AG04449 (cell line): Measurements from ENCODE around the gene FOXD2.

ENCODE experiments used
- CTCF ChIA-PET: fragments of 350-600 bp; formaldehyde crosslinking; extraction: SDS; loops from one replicate; lab custom pipeline; 2021; ENCODE audit warnings: antibody characterized with exemption; lab: Yijun Ruan, JAX
- POLR2A ChIA-PET: fragments of 400-600, 350-600 bp; formaldehyde crosslinking; extraction: SDS; loops from one replicate; lab custom pipeline; 2020; ENCODE audit warnings: antibody characterized with exemption, inconsistent platforms; lab: Yijun Ruan, JAX
- DNase-seq: peaks from one replicate; pipeline ENCODE4 v3.0.0-alpha.2; 2010; ENCODE audit warnings: low read depth, low spot score
- H3K4me3 ChIP-seq: 2 replicates; pipeline ENCODE4 v1.5.1; 2011; ENCODE audit warnings: low read depth, mild to moderate bottlenecking, control low read depth, low read length
- TF ChIP-seq, protein P1 (sequence below): IDR thresholded peaks from one replicate; pipeline ENCODE4 v1.5.1; 2011; ENCODE audit warnings: mild to moderate bottlenecking, moderate library complexity, low read length, control low read depth, inconsistent platforms; ENCODE audit not compliant: insufficient read depth; ENCODE audit errors: missing control alignments

Gene FOXD2

GRCh38 chr1:47434051-47434842 is 3.6 kb upstream of the FOXD2 start:
- H3K4me3 ChIP-seq = peak overlapping the region; percentile 12; the same call in 1 of the 2 replicates
- ChIA-PET POLR2A (no interaction called here), CTCF (interaction anchor here (0.7 to 22.8 kb wide), 17 partner anchors 8 to 291 kb away, joined by 3 to 535 read pairs (median 21); no protein-coding TSS in a partner anchor)
- DNase-seq = no peak
- TF ChIP-seq, protein P1, sequence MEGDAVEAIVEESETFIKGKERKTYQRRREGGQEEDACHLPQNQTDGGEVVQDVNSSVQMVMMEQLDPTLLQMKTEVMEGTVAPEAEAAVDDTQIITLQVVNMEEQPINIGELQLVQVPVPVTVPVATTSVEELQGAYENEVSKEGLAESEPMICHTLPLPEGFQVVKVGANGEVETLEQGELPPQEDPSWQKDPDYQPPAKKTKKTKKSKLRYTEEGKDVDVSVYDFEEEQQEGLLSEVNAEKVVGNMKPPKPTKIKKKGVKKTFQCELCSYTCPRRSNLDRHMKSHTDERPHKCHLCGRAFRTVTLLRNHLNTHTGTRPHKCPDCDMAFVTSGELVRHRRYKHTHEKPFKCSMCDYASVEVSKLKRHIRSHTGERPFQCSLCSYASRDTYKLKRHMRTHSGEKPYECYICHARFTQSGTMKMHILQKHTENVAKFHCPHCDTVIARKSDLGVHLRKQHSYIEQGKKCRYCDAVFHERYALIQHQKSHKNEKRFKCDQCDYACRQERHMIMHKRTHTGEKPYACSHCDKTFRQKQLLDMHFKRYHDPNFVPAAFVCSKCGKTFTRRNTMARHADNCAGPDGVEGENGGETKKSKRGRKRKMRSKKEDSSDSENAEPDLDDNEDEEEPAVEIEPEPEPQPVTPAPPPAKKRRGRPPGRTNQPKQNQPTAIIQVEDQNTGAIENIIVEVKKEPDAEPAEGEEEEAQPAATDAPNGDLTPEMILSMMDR = no peak

DNA sequence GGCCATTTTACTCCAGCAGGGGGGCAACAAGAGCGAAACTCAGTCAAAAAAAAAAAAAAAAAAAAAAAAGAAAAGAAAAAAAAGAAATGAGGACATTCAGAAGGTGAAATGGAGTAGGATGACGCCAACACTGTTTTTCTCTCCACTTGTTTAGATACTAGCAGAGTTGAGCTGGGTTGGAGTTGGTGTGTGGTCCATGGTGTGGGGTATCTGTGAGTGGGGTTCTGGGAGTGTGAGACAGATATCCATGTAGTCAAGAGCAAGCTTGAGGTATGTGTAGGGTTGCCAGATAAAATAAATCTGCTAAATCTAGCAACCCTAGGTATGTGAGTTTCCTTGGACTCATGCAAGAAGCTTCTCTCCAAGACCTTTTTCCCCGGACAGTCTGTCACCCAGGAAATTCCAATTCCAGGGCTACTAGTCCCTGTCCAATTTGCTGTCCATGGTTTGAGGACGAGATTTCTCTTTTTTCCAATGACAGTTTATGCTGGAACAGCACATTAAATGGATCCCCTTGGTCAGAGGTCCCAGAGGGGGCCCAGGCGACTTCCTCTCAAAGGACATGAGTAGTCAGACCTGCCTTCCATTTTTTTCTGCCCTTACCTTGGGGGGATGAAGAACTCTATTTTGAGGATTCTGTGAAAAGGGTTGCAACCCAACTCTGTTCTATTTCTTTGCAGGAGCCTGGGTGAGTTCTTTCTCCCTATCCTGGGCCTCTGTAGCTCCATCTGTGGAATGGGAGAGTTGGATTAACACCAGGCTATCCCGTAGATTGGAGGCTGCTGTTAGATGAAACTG is 2.1 kb upstream of the FOXD2 start:
- DNase-seq = no peak
- ChIA-PET CTCF (interaction anchor here (0.7 to 22.8 kb wide), 23 partner anchors 9 to 300 kb away, joined by 3 to 535 read pairs (median 6); no protein-coding TSS in a partner anchor), POLR2A (interaction anchor here (0.7 kb wide), 1 partner anchor 280 kb away, joined by 3 read pairs; no protein-coding TSS in a partner anchor)
- no peak overlapping the region for H3K4me3 ChIP-seq
- TF ChIP-seq, protein P1 = no peak

DNA sequence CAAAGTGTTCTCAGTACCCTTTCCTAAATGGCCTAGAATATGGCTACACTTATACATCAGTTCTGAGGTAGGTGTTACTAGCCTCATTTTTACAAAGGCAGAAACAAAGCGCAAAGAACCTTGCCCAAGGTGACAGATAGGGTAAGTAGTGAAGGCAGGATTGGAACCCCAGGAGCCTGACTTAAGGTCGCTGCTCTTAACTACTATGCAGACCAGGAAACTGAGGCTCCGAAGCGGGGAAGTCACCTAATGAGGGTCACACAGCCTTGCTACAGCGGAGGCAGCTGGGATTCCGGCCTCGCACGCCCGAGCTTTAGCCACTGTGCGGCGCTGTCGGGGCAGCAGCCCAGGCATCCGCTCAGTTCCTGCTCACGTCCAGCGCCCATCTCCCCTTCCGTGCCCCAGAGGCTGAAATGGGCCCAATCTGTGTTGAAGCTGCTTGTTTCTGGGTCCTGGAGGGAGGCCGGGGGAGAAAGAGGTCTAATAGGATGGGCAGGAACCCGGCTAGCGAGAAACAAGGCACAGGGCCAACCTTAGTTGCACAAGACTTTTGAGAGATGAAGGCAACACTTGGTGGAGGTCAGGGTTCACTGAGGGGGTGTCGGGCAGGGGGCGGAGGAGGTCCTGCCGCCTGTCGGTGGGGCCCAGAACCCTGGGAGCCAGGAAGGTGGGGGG is 1.4 kb upstream of the FOXD2 start:
- H3K4me3 ChIP-seq = peak overlapping the region; percentile 79
- TF ChIP-seq, protein P1 = peak; percentile 100
- POLR2A ChIA-PET = no interaction called here
- no peak for DNase-seq
- CTCF ChIA-PET = interaction anchor here (0.8 to 22.8 kb wide), 22 partner anchors 10 to 299 kb away, joined by 3 to 535 read pairs (median 7); no protein-coding TSS in a partner anchor

- CTCF ChIA-PET = interaction anchor here (0.7 to 22.8 kb wide), 40 partner anchors 11 to 546 kb away, joined by 3 to 535 read pairs (median 5); no protein-coding TSS in a partner anchor
- DNase-seq = no peak
- POLR2A ChIA-PET = interaction anchor here (0.5 to 1.0 kb wide), 4 partner anchors 13 to 175 kb away, joined by 3 to 5 read pairs (median 3); partner anchors contain the start of gene CMPK1
Measured at GRCh38 chr1:47436979-47437446, 831 bp upstream of the FOXD2 start.

More at GRCh38 chr1:47436979-47437446, 831 bp upstream of the FOXD2 start:
- H3K4me3 ChIP-seq = peak overlapping the region; percentile 79
- TF ChIP-seq, protein P1 = no peak
